Activated CD4-positive, alpha-beta T cell treated with anti-CD3 and anti-CD28 coated beads, Interleukin-2, amount 50 U/mL, for 4 hours (primary cell): ENCODE results near the gene KIF6.
"Not testable (repeated sequence)": the region's sequence is repeated elsewhere in the genome, so short reads cannot be mapped to it uniquely, and the experiment has no call there.

Source experiments
- DNase-seq, 2 experiments: peaks; one replicate each; pipeline ENCODE4 v3.0.0-alpha.2; 2020

Gene KIF6

DNA sequence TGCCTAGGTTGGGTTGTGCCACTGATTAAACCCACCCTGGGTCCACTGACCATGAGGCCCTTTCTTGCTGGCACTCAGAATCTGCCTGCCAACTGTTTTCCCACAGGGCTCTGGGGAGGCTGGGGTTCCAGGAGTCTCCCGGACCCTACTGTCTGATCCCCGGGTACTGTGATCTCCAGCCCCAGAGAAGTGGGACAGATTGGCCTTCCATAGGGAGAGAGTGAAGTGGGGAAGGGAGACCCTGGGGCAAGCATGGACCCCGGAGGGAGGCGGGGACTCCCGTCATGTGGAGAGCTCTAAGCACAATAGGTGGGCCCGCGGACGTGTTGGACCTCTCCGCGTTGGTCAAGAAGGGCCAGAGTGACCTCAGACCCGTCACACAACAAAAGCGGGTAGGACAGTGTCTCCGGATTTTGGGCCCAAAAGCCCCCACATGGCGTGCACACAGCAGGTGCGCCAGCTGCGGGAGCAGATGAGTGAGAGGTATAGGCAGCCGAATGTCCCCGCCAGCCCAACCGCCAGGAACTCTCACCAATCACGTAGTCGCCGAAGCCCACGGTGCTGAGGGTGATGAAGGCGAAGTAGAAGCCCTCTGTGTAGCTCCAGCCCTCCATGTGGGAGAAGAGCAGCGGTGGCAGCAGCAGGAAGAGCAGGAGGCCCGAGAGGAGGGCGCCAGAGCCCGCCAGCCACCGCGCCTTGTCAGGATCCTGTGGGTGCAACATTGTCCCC is 421.6 kb downstream of the KIF6 start:
- no peak for DNase-seq

DNA sequence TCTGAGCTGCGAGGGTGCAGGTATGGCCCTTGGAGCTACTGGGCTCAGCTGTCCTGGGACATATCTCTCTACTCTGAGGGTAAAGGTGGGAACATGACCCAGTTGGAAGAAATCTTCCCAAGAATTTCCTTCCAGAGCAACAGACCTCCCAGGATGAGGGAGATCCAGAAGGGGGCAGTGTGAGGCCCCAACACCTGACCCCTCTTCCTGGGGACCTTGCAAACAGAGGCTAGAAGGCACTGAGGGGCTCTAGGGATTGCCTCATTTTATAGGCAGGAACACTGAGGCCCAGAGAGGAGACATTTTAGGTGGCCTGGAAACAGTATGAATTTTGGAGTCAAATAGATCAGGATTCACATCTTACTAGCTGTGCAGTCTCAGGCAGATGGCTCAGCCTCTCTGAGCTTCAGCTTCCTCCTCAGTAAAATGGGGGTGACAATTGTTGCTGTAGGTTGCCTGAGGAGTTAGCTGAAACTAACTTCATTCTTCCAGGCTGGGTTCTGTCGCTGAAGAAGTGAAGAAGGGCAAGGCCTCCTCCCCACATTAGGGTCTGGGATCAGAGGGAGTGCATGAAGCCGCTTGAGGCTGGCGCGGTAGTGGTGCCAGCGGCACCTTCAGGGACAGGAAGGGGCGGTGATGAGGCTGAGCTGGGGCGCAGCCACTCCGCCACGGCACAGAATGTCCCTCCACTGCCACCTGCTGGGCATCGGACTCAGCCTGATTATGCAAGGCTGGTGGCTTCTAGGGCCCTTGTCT is 422.4 kb downstream of the KIF6 start:
- DNase-seq, result peak; percentile 86 to 91

GRCh38 chr6:39302011-39302410 is 423.2 kb downstream of the KIF6 start:
- DNase-seq, result no peak

GRCh38 chr6:39301606-39302005 is 423.6 kb downstream of the KIF6 start:
- DNase-seq, result no peak

DNA sequence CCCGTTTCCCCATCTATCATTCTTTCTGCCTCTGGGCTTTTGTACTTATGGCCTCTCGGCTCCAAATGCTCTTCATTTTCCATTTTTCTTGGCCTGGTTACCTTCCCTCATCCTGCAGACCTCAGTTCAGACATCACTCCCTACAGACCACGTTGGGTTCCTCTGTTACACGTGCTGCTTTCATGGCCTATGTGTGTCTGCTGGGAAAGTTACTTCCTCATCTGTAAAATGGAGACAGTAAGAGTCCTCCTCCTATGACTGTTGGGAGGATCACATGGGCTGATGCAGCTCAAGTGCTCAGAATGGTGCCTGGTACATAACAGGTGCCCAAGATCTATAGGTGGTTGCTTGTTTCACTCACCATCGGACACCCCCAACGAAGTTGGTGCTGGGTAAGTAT is 424.5 kb downstream of the KIF6 start:
- no peak for DNase-seq

DNA sequence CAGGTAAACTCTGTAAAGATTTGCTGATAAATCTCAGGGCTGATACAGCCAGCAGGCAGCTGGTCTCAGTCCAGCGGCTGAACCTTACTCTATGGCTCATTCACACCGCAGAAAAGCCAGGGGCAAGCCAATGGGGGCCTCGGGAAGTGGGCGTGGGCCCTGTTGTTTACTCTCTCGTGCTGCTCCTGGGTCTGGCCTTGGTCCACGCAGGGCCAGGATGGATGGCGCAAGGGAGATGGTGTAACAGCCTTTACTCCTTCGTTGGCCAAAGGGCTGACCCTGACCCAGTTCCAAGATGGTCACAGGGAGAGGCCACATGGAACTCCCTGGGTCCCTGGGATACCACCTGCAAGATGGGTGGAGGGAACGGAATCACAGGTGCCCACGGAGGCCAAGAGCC is 427.1 kb downstream of the KIF6 start:
- no peak for DNase-seq

GRCh38 chr6:39296745-39297640 is 428.2 kb downstream of the KIF6 start:
- no peak for DNase-seq

- DNase-seq, result no peak
Observed at GRCh38 chr6:39295611-39296011, 429.6 kb downstream of the KIF6 start.

DNA sequence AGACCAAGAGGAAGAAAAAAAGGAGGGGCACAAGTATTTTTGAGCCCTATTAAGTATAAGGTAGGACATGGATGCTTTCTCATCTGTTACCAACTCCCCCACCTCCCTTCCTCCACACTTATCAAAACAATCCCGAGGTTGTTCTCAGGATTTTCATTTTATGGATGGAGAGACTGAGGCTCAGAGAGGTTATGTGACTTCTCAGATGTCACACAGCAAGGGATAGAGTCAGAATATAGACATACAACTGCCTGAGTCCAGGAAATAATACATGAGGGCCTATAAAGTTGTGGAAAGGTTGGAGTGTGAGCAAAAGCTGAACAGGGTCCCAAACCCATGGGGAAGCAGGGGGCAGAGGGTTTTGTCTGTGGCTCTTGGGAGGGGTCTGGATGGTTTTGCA is 430.3 kb downstream of the KIF6 start:
- DNase-seq, result no peak

GRCh38 chr6:39294133-39294532 is 431.1 kb downstream of the KIF6 start:
- DNase-seq, result no peak

GRCh38 chr6:39292637-39293036 is 432.6 kb downstream of the KIF6 start:
- DNase-seq, result no peak

- no peak for DNase-seq
Observed at GRCh38 chr6:39289490-39289889, 435.7 kb downstream of the KIF6 start.

- no peak for DNase-seq
Observed at GRCh38 chr6:39287601-39288000, 437.6 kb downstream of the KIF6 start.

- not testable (repeated sequence) for DNase-seq
Observed at GRCh38 chr6:39286596-39286995, 438.6 kb downstream of the KIF6 start.

DNA sequence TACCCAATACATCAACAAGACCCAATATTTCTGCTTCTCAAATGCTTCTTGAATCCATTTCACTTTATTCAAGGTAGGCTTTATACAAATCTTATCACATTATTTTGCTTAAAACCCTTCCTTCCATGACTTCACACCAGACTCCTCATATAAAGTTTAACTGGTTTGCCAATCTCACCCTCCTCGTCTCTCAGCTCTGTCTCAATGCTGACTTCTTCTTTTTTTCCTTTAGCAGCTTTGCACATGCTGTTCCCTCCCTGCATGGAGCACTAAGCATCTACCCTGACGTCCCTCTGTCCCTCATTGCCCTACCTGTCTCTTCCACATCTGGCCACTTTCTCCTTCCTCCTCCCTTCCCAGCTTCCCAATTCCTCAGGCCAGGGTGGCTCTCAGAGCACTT is 442.4 kb downstream of the KIF6 start:
- no peak for DNase-seq

DNA sequence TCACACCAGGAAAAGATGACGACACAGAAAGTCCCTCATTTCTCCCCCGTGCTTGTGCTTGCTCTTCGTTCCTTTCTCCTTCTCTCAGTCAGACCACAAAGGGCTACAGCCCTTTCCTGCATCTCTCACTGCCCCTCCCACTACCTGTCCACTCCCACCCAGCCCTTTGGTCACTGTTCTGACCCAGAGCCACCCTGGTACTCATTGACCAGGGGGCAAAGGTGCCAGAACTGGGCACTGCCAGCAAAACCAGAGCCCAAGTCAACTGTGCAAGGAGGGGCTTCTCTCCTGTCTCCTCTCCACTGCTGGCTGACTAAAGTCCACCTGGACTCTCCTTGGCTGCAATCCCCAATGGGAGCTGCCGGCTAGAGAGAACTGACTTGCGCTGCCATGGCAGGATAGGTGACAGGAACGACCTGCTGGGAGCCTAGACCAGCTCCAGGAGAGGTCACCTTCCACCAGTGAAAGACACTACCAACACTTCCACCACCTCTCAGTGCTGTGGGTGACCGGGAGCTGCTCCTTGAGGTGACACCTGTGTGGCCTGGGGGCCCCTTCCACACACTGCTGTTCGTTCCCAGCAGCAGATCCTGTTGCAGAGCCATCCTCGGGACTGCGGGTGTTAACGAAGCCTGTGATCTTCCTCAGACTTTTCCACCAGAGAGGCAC is 443.8 kb downstream of the KIF6 start:
- DNase-seq, result no peak

DNA sequence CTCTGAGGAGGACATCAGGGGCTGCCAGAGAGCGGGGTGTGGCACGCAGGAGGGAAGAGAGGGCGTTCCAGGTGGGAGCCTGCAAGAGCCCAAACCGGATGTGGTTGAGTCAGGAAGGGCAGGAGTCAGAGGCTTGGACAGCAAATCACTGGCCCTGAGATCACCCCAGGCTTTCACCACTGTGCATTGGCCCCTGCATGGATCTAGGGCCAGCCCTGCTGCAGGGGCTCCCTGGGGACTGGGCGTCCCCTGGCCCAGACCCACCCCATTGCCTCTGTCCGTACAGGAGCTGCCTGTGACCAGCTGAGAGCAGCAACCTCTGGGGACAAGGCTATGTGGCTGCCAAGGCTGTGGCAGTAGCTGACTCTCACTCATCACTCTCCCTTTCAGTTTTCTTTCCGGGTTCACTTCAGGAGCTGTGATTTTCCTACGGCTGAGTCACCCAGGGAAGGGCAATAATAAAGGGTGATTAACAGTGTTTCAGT is 444.9 kb downstream of the KIF6 start:
- DNase-seq, result no peak
